Measurements from ENCODE around the gene GLDC.

GRCh38 chr9:6686396-6686795 is 40.9 kb upstream of the GLDC start:
- TF ChIP-seq CTCF (IDR thresholded peaks at IDR 0.05) (no peak), POLR2A (IDR thresholded peaks at IDR 0.05) (no peak), POLR2AphosphoS5 (IDR thresholded peaks at IDR 0.05) (no peak), EP300 (IDR thresholded peaks at IDR 0.05) (no peak)

Data from upper lobe of left lung (tissue), 4 donors.